ENCODE measurements around the gene UFC1.

DNA sequence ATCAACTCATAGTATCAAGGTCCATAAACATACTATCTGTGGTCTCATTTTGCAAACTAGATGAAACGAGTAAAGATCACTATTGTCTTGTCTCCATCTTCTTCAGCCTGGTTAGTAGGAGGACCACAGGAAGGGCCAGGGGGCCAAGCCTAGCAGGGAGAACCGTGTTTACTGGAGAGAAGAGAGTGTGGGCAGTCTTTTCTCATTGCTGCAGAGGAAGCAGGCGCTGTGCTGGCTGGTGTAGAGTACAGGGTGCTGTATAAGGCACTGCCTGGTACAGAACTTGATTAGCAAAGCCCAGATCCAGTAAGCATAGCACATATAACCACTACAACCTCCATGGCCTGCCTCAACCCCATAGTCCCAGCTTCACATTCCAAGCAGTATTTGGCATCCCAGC lies 33.5 kb downstream of the UFC1 start:
- TF ChIP-seq EZH2 (IDR thresholded peaks at IDR 0.05; ENCODE audit: insufficient read depth, poor library complexity, severe bottlenecking) (no peak), EZH2phosphoT487 (IDR thresholded peaks at IDR 0.05; ENCODE audit: insufficient read depth, low read depth) (no peak)
